Ramos (cell line): ENCODE data around the gene SP6.

Source experiments
- in situ Hi-C: fragments of 300-500 bp; cut with MboI; formaldehyde crosslinking; loops from one replicate; pipeline ENCODE4 v1.14.3; 2022; ENCODE audit warnings: low sequenced_read_pairs; ENCODE audit not compliant: unreplicated experiment

SP6 gene

DNA sequence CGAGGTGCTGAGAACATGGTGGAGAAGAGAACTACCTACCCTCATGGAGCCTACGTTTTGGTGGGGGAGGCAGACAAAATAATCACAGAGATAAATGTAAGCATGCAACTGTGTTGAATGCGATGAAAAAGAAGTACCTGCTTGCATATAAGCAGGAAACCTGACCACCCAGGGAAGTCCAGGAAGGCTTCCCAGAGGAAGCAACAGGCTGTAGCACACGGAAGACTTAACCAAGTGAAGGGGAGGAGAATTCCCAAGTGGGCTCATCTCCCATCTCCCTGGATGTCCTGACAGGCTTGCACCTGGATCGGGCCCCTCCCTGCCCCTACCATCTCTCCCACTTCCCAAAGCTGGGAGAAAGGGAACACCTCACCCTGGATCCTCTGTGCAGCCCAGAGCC lies 11.9 kb downstream of the SP6 start:
- in situ Hi-C loops = no loop called here

DNA sequence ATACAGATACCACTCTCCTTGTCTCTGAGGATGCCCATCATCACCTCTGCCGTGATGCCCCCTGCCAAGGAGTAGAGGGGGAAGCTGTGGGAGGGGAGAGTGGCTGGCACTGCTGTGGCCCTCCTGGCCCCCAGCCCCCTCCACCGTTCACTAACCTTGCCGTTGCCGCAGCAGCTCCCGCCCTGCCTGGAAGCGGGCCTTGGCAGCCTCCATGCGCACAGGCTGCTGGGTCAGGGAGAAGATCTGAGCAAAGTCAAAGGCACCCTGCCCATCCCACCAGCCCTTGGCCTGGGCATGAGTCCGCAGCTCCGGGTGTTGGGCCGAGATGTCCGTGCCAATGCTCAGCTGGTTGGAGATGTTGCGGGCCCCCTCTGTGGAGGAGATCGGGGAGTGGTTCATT lies 12.3 kb downstream of the SP6 start:
- in situ Hi-C loops = no loop called here

DNA sequence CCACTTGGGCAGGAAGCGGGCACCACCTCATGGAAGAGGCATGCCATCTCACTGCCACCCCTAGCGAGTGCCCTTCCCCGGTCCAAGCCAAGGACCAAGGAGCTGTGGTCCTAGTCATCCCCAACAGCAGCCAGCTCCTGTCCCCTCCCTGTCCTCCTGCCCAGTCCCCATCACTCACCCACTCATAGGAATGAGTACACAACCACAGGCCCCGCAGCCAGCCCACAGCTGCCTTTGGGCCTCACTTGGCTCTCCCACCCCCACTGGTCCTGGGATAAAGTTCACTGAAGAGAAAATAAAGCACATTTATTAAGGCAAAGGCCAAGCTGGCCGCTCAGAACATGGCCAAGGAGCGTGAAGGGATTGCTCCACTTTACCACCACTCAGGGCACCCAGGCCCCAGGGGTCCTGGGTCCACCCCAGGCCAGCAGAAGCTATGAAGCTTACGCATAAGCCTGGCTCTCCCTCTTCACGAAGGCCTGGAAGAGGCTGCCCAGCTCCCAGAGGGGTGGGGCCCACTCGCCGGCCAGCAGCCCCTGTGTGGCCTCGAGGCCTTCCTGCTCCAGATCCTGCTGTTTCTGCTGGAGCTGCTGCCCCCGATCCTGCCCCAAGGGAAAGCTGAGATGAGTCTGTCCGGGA lies 13.4 kb downstream of the SP6 start:
- in situ Hi-C loops = no loop called here

- in situ Hi-C loops = no loop called here
These were observed 14.4 kb downstream of the SP6 start for GRCh38 chr17:47836601-47837000.

- in situ Hi-C loops = no loop called here
These were observed 16.2 kb downstream of the SP6 start for GRCh38 chr17:47834756-47835155.

- in situ Hi-C loops = no loop called here
These were observed 19.0 kb downstream of the SP6 start for GRCh38 chr17:47831934-47832327.

- in situ Hi-C loops = no loop called here
These were observed 19.7 kb downstream of the SP6 start, which contains the start of the genes LRRC46 and MRPL10 for GRCh38 chr17:47831003-47831933. TSS of gene LRRC46 (plus strand) at chr17:47831670. CDS start at chr17:47831990, 320 bp downstream. TSS of gene MRPL10 (minus strand) at chr17:47831541. CDS start at chr17:47831511, 30 bp downstream.

DNA sequence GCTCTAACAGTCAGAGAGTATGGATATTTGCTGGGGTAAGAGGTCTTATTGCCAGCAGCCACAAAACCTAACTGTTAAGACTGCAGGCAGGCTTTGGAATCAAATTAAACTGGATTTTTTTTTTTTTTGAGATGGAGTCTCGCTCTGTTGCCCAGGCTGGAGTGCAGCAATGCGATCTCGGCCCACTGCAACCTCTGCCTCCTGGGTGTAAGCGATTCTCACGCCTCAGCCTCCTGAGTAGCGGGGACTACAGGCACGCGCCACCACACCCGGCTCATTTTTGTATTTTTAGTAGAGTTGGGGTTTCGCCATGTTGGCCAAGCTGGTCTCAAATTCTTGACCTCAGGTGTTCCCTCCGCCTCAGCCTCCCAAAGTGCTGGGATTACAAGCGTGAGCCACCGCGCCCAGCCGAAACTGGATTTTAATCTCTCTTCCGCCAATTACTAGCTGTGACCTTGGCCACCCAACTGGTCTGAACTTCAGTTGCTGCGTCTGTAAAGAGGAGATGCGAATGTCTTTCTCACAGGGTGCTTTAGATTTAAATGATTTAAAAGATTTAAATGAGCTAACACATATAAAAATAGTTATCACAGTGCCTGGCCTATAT lies 20.5 kb downstream of the SP6 start:
- in situ Hi-C loops = no loop called here

- in situ Hi-C loops = no loop called here
These were observed 21.1 kb downstream of the SP6 start for GRCh38 chr17:47829870-47830269.

GRCh38 chr17:47823519-47823918 lies 27.4 kb downstream of the SP6 start:
- in situ Hi-C loops = no loop called here

DNA sequence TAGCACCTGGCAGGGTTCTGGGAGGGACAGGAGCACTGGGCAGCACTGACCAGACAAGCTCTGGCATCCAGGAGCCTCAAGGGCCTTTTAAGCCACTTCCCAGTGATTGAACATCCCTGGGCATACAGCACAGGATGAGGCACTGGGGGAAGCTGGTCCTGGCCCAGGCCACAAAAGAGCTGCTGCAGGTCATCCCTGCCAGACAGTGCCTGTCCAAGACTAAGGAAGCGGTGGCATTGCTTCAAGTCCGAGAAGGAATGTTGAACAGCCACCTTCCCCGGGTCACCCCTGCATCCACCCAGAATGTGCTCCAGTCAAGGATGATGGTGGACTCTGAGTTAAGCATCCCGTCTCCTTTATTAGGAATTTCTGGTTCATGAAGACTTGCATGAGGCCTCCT lies 28.2 kb downstream of the SP6 start:
- in situ Hi-C loops = no loop called here

DNA sequence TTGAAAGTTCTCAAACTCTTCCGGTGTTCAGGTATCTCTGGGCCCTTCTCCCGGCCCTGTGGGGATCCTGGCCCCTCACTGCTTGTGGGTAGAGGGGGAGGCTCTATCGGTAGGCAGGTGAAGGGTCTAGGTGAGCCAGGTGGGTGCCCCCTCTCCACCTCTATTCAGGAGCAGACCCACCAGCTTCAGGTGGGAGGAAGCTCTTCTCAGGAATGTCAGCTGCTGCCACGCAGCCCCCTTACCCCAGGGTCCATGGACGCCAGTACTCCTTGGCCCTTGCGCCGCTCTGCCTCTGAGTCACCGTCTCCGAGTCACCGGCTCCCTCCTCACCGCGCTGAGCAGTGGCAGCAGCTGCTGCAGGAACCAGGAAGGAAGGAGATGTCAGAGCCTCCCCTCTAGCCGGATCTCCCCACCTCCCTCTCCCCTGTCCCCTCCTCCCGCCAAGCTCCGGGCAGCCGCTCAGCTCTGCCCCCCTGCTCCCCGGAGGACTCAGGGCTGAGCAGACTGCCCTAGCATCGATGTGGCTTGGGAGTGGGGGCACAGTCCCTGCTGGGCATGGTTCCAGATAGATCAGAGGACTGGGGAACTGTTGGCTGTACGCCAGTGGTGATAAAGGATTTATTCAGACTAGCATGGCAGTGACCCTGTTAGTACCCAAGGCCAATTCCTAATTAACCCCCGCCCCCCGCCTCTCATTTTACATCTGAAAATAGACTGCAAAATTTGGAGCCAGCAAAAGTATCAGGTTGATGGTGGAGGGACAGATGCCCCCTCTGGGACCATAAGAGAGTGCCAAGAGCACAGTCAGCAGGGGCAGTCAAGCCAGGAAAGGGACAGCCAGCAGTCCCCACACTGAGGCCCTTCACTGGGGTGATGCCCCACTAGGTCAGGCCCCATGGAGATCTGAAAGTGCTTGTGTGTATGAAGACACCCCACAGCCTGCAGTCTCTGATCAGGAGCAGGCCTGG lies 29.3 kb downstream of the SP6 start, which contains the start of gene OSBPL7:
Gene OSBPL7, minus strand, starts transcription at position 371 of the 968 bp plus-strand sequence. CDS start 1,516 bp downstream, outside the sequence.
- in situ Hi-C loops = no loop called here

- in situ Hi-C loops = no loop called here
These were observed 29.9 kb downstream of the SP6 start for GRCh38 chr17:47821031-47821423.

- in situ Hi-C loops = no loop called here
These were observed 30.8 kb downstream of the SP6 start for GRCh38 chr17:47820033-47820789.

GRCh38 chr17:47819475-47819874 lies 31.5 kb downstream of the SP6 start:
- in situ Hi-C loops = no loop called here

DNA sequence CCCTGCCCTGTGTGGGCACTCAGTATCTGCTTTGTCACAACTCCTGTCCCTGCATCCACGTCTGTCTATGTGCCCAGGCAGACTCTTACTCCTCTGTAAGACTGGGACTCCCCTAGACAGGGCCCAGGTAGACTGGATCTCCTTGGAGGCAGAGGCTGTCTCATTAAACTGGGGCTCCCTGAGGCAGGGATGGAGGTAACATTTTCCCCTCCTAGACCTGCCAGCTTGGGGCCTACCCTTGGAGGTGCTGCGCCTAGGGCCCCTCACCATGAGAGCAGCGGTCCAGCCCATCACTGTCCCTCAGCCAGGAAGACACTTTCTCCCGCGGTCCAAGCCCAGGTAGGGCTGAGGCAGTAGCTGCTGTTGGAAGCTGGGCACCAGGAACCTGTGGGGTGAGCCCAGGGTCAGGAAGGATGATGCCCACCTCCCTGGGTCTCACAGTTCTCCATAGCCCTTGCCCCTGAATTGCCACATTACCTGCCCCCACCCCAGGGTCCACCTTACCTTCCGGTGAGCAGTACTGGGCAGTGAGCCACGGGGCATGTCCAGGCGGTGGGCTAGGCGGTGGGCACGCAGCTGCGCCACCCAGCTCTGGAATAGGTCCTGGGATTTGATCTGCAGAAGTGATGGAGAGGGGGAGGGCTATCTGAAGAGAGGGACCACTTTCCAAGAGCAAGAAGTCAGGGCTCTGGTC lies 32.8 kb downstream of the SP6 start:
- in situ Hi-C loops = no loop called here

- in situ Hi-C loops = no loop called here
These were observed 34.0 kb downstream of the SP6 start for GRCh38 chr17:47816947-47817346.

DNA sequence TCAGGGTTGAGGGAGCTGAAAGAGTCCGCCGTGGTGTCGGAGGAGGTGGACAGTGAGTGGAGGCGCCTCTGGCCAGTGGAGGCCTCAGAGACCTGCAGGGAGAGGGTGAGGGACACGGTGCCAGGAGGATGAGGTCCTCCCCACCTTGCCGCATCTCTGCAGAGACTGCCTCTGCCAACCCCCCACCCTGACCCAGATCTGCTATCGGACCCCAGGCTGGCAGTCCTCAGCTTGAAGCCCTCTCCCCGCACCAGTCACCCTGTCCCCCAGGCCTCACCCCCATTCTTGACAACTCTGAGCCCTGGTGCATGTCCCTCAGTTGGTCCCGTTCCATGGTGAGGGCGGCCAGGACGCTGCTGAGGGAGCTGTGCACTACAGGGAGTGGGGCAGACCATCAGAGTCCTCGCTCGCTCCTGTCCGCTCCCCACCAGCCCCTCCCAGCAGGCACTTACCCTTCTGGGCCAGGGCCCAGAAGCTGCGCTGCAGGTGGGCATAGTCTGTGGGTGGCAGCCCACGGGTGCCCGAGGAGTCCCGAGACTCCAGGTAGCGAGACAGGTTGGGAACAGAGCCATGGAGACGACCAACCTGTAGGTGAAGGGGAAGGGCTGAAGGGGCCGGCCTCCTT lies 34.7 kb downstream of the SP6 start:
- in situ Hi-C loops = no loop called here
